Neural cell (in vitro differentiated cells): ENCODE data around the gene STK36. TPM values are rescaled to one million over a fixed set of nuclear protein-coding genes. Genes with fewer than 3 reads are reported as not detected.

Experiments
- H2AFZ ChIP-seq: fragments of 200-600, 300-800 bp; sonication (generic), shearing (Covaris generic); 2 replicates; pipeline ENCODE4 v1.6.0; 2014; ENCODE audit warnings: low read depth, mild to moderate bottlenecking, antibody characterized with exemption, low read length, moderate library complexity
- H3F3A ChIP-seq: fragments of 200-600 bp; shearing (Covaris generic); 2 replicates; pipeline ENCODE4 v1.6.1; 2016; ENCODE audit warnings: mild to moderate bottlenecking, moderate library complexity, mixed read lengths, antibody characterized with exemption, low read length; ENCODE audit not compliant: insufficient read depth, poor library complexity, severe bottlenecking
- H3K27ac ChIP-seq: fragments of 200-600, 300-800 bp; sonication (generic), shearing (Covaris generic); 2 replicates; pipeline ENCODE4 v1.5.1; 2014; ENCODE audit warnings: mild to moderate bottlenecking, low read length, moderate library complexity
- H3K27me3 ChIP-seq: fragments of 300-800, 200-600 bp; sonication (generic), shearing (Covaris generic); 2 replicates; pipeline ENCODE4 v1.6.0; 2014; ENCODE audit warnings: mild to moderate bottlenecking, low read depth, low read length, moderate library complexity; ENCODE audit not compliant: insufficient read depth
- H3K36me3 ChIP-seq: fragments of 300-800, 200-600 bp; sonication (generic), shearing (Covaris generic); 2 replicates; pipeline ENCODE4 v1.5.1; 2014; ENCODE audit warnings: mild to moderate bottlenecking, antibody characterized with exemption, low read length, moderate library complexity; ENCODE audit not compliant: insufficient read depth
- H3K4me2 ChIP-seq: fragments of 300-800, 200-600 bp; sonication (generic), shearing (Covaris generic); 2 replicates; pipeline ENCODE4 v1.6.0; 2014; ENCODE audit warnings: mild to moderate bottlenecking, low read length
- H3K4me3 ChIP-seq: fragments of 300-800, 200-600 bp; sonication (generic), shearing (Covaris generic); 2 replicates; pipeline ENCODE4 v1.5.1; 2014; ENCODE audit warnings: mild to moderate bottlenecking, low read length, moderate library complexity
- H3K79me2 ChIP-seq: fragments of 200-600 bp; shearing (Covaris generic); replicated peaks from 2 replicates; pipeline ENCODE4 v1.6.0; 2014; ENCODE audit warnings: mild to moderate bottlenecking, low read length, moderate library complexity; ENCODE audit not compliant: insufficient read depth
- H3K9ac ChIP-seq: fragments of 300-800, 200-600 bp; sonication (generic), shearing (Covaris generic); 2 replicates; pipeline ENCODE4 v1.6.1; 2016; ENCODE audit warnings: mild to moderate bottlenecking, low read length, mixed read lengths
- H3K9me2 ChIP-seq: fragments of 200-600 bp; shearing (Covaris generic); 2 replicates; pipeline ENCODE4 v1.6.1; 2016; ENCODE audit warnings: mild to moderate bottlenecking, low read length, mixed read lengths; ENCODE audit not compliant: insufficient read depth
- H3K9me3 ChIP-seq: fragments of 200-600, 300-800 bp; sonication (generic), shearing (Covaris generic); 2 replicates; pipeline ENCODE4 v1.6.1; 2016; ENCODE audit warnings: mild to moderate bottlenecking, mixed run types, low read length, moderate library complexity, mixed read lengths
- H4K20me1 ChIP-seq: fragments of 200-600 bp; shearing (Covaris generic); 2 replicates; pipeline ENCODE4 v1.6.1; 2016; ENCODE audit warnings: mild to moderate bottlenecking, mixed run types; ENCODE audit not compliant: insufficient read depth
- EP300 ChIP-seq: fragments of 450-650 bp; conservative IDR thresholded peaks from 2 replicates; pipeline ENCODE4 v1.6.1; 2014; ENCODE audit warnings: antibody characterized with exemption, mild to moderate bottlenecking, moderate library complexity; ENCODE audit not compliant: poor library complexity, severe bottlenecking
- EZH2 ChIP-seq: fragments of 200-600, 300-800 bp; shearing (Covaris generic), sonication (generic); IDR thresholded peaks from 2 replicates; pipeline ENCODE4 v1.6.1; 2014; ENCODE audit warnings: antibody characterized with exemption, low read length, borderline replicate concordance, mild to moderate bottlenecking; ENCODE audit not compliant: insufficient read depth, poor library complexity, severe bottlenecking
- MXI1 ChIP-seq: fragments of 450-650 bp; conservative IDR thresholded peaks from 2 replicates; pipeline ENCODE4 v1.6.1; 2014; ENCODE audit warnings: antibody characterized with exemption, mild to moderate bottlenecking; ENCODE audit not compliant: poor library complexity, severe bottlenecking
- POLR2AphosphoS5 ChIP-seq: IDR thresholded peaks from 2 replicates; pipeline ENCODE4 v1.6.1; 2012
- RAD21 ChIP-seq: fragments of 450-650 bp; conservative IDR thresholded peaks from 2 replicates; pipeline ENCODE4 v1.6.1; 2014; ENCODE audit warnings: antibody characterized with exemption, mild to moderate bottlenecking, moderate library complexity
- SMC3 ChIP-seq: fragments of 450-650 bp; conservative IDR thresholded peaks from 2 replicates; pipeline ENCODE4 v1.6.1; 2014; ENCODE audit warnings: antibody characterized with exemption, mild to moderate bottlenecking, moderate library complexity; ENCODE audit not compliant: poor library complexity
- TAF1 ChIP-seq: IDR thresholded peaks from 2 replicates; pipeline ENCODE4 v1.6.1; 2012; ENCODE audit warnings: low read depth
- polyA plus RNA-seq: library from polyadenylated mRNA; depleted of rRNA; stranded (reverse); fragments of >200 nt; gene quantifications from 2 replicates; pipeline ENCODE4 v1.2.3, GENCODE V29; 2014
- TF ChIP-seq, protein P1 (sequence below): fragments of 450-650 bp; IDR thresholded peaks from 2 replicates; pipeline ENCODE4 v1.5.1; 2014; ENCODE audit warnings: antibody characterized with exemption, mild to moderate bottlenecking, moderate library complexity; ENCODE audit not compliant: poor library complexity, severe bottlenecking
- TF ChIP-seq, protein P2 (sequence below): IDR thresholded peaks from 2 replicates; pipeline ENCODE4 v1.6.1; 2012; ENCODE audit warnings: borderline replicate concordance

Gene STK36
- polyA plus RNA-seq, 1 donor from 2014 or later: 69.7 TPM

- H4K20me1 ChIP-seq: no peaks in the 10 kb centered on the region
- no peak overlapping the region for H3K27ac ChIP-seq
- H3K79me2 ChIP-seq: no peaks in the 10 kb centered on the region
- H3K4me2 ChIP-seq: no peak overlapping the region
- H3K4me3 ChIP-seq: no peak overlapping the region
- H3K27me3 ChIP-seq: no peaks in the 10 kb centered on the region
- H3K9ac ChIP-seq: no peak overlapping the region
- no peaks in the 10 kb centered on the region for H3K36me3 ChIP-seq
- H3K9me2 ChIP-seq: no peaks in the 10 kb centered on the region
- no peaks in the 10 kb centered on the region for H3K9me3 ChIP-seq
- TF ChIP-seq MXI1: no peak
- no peak for TF ChIP-seq RAD21
- no peak for TF ChIP-seq POLR2AphosphoS5
- no peak for TF ChIP-seq SMC3
- TF ChIP-seq TAF1: no peak
- TF ChIP-seq, protein P1, sequence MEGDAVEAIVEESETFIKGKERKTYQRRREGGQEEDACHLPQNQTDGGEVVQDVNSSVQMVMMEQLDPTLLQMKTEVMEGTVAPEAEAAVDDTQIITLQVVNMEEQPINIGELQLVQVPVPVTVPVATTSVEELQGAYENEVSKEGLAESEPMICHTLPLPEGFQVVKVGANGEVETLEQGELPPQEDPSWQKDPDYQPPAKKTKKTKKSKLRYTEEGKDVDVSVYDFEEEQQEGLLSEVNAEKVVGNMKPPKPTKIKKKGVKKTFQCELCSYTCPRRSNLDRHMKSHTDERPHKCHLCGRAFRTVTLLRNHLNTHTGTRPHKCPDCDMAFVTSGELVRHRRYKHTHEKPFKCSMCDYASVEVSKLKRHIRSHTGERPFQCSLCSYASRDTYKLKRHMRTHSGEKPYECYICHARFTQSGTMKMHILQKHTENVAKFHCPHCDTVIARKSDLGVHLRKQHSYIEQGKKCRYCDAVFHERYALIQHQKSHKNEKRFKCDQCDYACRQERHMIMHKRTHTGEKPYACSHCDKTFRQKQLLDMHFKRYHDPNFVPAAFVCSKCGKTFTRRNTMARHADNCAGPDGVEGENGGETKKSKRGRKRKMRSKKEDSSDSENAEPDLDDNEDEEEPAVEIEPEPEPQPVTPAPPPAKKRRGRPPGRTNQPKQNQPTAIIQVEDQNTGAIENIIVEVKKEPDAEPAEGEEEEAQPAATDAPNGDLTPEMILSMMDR: no peak
- no peak for TF ChIP-seq EP300
- no peaks in the 10 kb centered on the region for H3F3A ChIP-seq
- no peak overlapping the region for H2AFZ ChIP-seq
These were observed 60.3 kb downstream of the STK36 start for GRCh38 chr2:218732052-218732760.

DNA sequence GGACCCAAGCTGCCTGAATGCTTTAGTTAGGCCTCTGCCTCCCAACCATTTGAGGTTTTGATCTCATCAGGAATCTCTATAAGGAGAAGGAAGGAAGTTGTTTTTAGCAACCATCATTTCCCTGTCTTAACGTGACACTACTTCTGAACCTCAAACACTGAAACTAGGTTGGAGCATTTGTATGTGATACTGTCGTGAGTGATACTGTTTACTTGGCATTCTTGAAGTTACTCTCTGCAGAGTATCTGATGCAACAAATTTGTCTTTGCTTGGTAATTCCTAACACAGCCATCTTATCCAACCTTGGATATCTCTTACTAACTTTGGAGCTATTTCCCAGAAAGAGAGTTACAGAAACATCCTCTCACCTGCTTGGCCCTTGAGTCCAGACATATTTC lies 60.9 kb downstream of the STK36 start:
- no peaks in the 10 kb centered on the region for H3K27me3 ChIP-seq
- no peak overlapping the region for H3K4me2 ChIP-seq
- H3K4me3 ChIP-seq: no peak overlapping the region
- H3K27ac ChIP-seq: no peak overlapping the region
- H3F3A ChIP-seq: no peaks in the 10 kb centered on the region
- no peaks in the 10 kb centered on the region for H3K36me3 ChIP-seq
- H3K9me3 ChIP-seq: no peaks in the 10 kb centered on the region
- no peaks in the 10 kb centered on the region for H3K79me2 ChIP-seq
- H3K9ac ChIP-seq: no peak overlapping the region
- H2AFZ ChIP-seq: no peak overlapping the region
- no peaks in the 10 kb centered on the region for H3K9me2 ChIP-seq
- H4K20me1 ChIP-seq: no peaks in the 10 kb centered on the region
- TF ChIP-seq, protein P1: no peak
- TF ChIP-seq EZH2: no peak
- TF ChIP-seq POLR2AphosphoS5: no peak
- TF ChIP-seq, protein P2, sequence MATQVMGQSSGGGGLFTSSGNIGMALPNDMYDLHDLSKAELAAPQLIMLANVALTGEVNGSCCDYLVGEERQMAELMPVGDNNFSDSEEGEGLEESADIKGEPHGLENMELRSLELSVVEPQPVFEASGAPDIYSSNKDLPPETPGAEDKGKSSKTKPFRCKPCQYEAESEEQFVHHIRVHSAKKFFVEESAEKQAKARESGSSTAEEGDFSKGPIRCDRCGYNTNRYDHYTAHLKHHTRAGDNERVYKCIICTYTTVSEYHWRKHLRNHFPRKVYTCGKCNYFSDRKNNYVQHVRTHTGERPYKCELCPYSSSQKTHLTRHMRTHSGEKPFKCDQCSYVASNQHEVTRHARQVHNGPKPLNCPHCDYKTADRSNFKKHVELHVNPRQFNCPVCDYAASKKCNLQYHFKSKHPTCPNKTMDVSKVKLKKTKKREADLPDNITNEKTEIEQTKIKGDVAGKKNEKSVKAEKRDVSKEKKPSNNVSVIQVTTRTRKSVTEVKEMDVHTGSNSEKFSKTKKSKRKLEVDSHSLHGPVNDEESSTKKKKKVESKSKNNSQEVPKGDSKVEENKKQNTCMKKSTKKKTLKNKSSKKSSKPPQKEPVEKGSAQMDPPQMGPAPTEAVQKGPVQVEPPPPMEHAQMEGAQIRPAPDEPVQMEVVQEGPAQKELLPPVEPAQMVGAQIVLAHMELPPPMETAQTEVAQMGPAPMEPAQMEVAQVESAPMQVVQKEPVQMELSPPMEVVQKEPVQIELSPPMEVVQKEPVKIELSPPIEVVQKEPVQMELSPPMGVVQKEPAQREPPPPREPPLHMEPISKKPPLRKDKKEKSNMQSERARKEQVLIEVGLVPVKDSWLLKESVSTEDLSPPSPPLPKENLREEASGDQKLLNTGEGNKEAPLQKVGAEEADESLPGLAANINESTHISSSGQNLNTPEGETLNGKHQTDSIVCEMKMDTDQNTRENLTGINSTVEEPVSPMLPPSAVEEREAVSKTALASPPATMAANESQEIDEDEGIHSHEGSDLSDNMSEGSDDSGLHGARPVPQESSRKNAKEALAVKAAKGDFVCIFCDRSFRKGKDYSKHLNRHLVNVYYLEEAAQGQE: no peak
- TF ChIP-seq RAD21: no peak
- TF ChIP-seq MXI1: no peak
- TF ChIP-seq SMC3: no peak
- no peak for TF ChIP-seq TAF1
- no peak for TF ChIP-seq EP300
